SU-DHL-6 (cell line): ENCODE results near the gene DNAJC28.

Experiments
- EZH2phosphoT487 ChIP-seq: fragments of 200-600 bp; sonication (generic), shearing (Covaris generic); conservative IDR thresholded peaks from 2 replicates; pipeline ENCODE4 v1.6.1; 2018; ENCODE audit warnings: mild to moderate bottlenecking, antibody characterized with exemption, low read length, moderate library complexity, mixed read lengths
- TF ChIP-seq, protein P1 (sequence below): fragments of 200-600 bp; sonication (generic); IDR thresholded peaks from one replicate; pipeline ENCODE4 v1.5.1; 2017; ENCODE audit warnings: antibody characterized with exemption, mild to moderate bottlenecking, low read length, moderate library complexity; ENCODE audit not compliant: insufficient read depth, poor library complexity, severe bottlenecking

- TF ChIP-seq, protein P1, sequence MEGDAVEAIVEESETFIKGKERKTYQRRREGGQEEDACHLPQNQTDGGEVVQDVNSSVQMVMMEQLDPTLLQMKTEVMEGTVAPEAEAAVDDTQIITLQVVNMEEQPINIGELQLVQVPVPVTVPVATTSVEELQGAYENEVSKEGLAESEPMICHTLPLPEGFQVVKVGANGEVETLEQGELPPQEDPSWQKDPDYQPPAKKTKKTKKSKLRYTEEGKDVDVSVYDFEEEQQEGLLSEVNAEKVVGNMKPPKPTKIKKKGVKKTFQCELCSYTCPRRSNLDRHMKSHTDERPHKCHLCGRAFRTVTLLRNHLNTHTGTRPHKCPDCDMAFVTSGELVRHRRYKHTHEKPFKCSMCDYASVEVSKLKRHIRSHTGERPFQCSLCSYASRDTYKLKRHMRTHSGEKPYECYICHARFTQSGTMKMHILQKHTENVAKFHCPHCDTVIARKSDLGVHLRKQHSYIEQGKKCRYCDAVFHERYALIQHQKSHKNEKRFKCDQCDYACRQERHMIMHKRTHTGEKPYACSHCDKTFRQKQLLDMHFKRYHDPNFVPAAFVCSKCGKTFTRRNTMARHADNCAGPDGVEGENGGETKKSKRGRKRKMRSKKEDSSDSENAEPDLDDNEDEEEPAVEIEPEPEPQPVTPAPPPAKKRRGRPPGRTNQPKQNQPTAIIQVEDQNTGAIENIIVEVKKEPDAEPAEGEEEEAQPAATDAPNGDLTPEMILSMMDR = no peak
- TF ChIP-seq EZH2phosphoT487 = no peak
These were observed 22.7 kb upstream of the DNAJC28 start for GRCh38 chr21:33514229-33514628.
